HG02938 (cell line): ENCODE data around the gene ARID5B.
A peak's percentile ranks its signal among the peaks of the same experiment; 100 is the strongest.

Source experiments
- ATAC-seq: cut with Tn5 transposase; IDR thresholded peaks from one replicate; pipeline ENCODE4 v1.9.1; 2021; ENCODE audit warnings: mild to moderate bottlenecking, moderate library complexity; ENCODE audit not compliant: unreplicated experiment

Gene ARID5B

GRCh38 chr10:61904733-61905725 is 3.5 kb downstream of the ARID5B start:
- peak; percentile 38 for ATAC-seq

GRCh38 chr10:61905837-61906561 is 4.5 kb downstream of the ARID5B start:
- ATAC-seq: no peak

GRCh38 chr10:61906562-61906901 is 5.0 kb downstream of the ARID5B start:
- ATAC-seq: no peak

DNA sequence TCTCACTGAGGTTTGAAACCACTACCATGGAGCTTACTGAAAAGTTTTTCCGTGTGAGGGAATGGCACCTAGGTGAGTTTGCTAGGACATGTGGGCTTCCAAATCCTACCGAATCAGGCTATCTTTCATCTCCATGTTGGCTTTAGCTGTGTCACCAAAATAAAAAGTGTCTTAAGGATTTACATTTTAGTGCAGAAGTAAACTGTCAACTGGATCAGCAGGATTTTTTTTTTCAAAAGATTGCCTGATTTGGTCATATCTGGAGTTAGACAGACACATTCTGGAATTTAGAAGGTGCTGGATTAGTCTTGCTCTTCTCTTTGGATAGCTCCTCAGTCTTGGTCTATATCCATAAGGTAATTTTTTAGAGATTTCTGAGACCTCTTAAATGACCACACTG is 5.5 kb downstream of the ARID5B start:
- no peak for ATAC-seq

DNA sequence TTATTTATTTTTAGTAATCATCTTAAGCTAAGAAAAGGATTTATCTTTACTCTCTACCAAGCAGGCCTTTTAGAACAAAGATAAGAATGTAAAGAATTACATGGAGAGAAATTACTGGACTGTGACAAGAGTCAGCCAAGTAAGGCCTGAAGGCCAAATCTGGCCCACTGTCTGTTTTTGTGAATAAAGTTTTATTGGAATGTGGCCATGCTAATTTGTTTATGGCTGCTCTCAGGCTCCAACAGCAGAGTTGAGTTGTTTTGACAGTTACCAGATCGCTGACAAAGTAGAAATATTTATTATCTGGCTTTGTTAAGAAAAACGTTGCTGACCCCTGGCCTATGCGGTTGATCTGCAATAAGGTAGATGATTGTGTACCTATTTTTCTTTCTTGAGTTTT is 6.1 kb downstream of the ARID5B start:
- ATAC-seq: no peak

GRCh38 chr10:61910226-61910805 is 8.8 kb downstream of the ARID5B start:
- no peak for ATAC-seq

- no peak for ATAC-seq
Measured at GRCh38 chr10:61910894-61911293, 9.4 kb downstream of the ARID5B start.

DNA sequence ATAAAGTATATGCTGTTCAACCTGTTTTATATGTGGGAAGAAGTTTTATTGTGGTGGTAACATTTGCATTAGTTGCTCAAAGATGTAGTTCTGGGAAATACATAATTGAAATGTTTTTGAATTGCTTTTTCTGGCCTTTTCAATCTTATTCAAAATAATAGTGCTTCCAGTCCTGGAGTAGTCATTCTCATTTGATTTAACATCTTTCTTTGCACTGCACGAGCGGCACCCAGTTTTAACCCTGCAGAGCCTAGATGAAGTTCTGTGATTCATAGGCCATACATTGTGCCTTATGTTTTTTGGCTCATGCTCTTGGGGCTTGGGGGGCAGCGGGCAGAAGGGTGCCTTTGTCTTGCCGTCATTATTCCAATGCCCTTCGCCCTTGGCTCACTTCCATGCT is 9.9 kb downstream of the ARID5B start:
- ATAC-seq: no peak

DNA sequence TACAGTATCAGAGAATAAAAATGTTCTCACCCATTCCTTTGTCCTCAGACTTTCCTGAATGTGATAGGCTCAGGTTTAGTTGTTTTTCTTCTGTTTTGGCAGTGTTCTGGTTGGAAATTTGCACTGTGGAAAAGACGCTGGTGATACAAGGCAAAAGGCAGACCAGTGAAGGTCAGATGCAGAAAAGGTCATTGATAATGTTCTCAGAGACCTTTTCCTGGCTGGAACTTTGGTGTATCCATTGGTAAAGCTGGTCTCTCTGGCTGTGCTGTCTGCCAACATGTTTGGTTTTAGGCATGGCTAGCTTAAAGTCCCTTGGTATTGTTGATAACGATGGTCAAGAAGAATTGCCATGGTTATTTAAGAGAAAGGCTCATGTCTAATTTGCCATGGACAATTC is 11.5 kb downstream of the ARID5B start:
- ATAC-seq: no peak

- no peak for ATAC-seq
Measured at GRCh38 chr10:61918140-61918539, 16.6 kb downstream of the ARID5B start.

- no peak for ATAC-seq
Measured at GRCh38 chr10:61918989-61919388, 17.5 kb downstream of the ARID5B start.

- ATAC-seq: no peak
Measured at GRCh38 chr10:61919646-61920215, 18.2 kb downstream of the ARID5B start.

DNA sequence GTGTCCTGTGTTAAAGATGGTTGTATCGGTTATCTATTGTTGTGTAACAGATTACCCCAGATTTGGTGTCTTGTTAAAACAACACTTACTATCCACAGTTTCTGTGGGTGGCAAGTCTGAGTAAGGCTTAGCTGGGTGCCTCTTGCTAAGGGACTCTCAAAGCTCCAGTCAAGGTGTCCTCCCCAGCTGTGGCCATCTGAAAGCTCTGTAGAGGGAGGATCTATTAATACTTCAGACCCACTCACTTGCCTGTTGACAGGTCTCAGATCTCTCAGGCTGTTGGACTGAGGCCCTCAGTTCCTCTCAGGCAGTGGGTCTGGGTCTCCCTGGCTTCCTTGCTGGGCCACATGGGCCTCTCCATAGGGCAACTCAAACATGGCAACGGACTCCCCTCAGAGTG is 19.6 kb downstream of the ARID5B start:
- ATAC-seq: peak; percentile 54

DNA sequence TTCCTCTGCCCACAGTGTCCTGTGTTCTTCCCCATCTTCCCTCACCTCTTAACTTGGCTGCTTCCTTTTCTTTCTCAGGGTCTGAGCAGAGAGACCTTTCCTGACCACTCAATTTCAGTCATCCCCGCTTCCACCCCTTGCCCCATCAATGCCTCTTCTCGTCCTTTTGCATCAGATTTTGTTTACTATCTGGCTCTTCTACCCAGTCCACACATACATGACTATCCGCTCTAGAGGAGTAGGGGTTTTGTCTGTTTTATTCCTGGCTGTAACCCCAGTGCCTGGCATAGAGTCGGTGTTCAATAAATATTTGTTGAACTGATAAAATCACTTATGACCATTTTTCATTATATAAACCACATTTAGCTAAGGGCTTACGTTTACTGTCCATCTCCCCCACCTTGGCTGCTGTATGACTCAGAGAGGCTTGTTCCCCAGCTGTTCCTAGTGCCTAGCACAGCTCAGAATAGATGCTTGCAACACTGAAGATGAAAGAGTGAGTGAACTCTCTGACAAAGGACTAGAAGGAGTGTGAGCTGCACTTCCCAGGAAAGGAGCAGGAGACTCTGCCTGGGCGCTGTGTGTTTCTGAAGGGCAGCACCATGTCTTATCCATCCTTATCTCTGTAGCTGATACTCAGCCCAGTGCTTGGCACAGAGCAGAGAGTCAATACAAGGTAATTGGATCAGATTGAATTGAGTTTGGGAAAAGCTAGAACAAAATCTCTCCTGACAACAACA is 21.9 kb downstream of the ARID5B start:
- ATAC-seq: no peak

DNA sequence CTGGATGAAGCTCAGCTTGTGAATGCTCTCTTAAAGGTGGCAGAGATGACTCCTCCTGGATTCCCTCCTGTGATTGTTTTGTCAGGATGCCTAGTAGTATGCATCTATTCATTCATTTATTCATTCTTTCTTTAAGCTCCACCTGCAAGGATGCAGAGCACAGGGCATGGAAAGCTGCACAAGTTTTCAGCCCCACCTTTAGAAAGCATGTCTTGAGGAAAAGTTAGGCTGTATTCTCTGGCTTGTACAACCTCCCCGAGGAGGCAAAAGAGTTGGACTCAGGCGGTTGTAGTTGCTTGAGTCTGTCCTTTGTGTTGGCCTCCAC is 22.4 kb downstream of the ARID5B start:
- no peak for ATAC-seq

DNA sequence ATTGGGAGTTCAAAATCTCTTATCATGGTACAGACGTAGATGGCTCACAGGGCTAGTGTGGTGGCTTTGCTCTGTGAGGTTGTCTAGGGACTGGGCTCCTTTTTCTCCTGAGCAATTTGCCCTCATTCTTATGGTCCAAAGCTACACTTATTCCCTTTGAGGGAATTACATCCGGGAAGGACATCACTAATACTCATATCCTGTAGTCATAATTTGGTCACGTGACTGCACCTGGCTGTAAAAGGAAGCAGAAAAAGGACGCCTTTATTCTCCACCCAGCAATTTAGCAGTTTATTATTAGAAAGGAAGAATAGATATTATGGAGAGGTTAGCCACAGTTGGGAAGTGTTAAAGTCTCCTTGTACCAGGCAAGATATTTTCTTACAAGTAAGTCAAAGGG is 28.1 kb downstream of the ARID5B start:
- no peak for ATAC-seq

GRCh38 chr10:61931620-61932332 is 30.3 kb downstream of the ARID5B start:
- ATAC-seq: no peak

DNA sequence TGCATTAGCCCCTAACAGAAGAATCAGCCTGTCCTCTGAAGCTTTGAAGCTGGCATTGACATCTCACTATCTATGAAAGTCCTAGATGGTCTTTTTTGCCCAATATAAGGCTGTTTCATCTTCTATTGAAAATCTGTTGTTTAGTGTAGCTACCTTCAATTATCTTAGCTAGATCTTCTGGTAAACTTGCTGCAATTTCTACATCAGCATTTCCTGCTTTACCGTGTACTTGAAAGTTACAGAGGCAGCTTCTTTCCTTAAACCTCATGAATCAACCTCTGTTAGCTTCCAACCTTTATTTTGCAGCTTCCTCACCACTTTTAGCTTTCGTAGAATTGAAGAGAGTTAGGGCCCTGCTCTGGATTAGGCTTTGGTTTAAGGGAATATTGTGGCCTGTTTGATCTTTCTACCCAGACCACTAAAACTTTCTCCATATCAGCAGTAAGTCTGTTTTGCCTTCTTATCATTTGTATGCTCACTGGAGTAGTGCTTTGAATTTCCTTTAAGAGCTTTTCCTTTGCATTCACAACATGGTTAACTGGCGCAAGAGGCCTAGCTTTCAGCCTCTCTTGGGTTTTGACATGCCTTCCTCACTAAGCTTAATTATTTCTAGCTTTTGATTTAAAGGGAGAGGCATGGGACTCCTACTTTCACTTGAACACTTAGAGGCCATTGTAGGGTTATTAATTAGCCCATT is 32.5 kb downstream of the ARID5B start:
- no peak for ATAC-seq

DNA sequence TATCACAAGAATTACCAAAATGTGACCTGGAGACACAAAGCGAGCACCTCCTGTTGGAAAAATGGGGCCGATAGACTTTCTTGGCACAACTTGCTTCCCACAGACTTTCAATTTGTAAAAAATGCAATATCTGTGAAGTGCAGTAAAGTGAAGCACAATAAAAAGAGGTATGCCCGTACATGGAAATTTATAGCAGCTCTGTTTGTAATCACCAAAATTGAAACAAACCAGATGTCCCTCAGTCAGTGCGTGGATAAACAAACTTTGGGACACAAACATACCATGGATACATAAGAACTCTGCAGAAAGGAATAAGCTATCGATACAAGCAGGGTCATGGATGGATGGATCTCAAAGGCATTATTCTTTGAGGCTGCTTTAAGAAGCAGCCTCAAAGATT is 33.6 kb downstream of the ARID5B start:
- no peak for ATAC-seq

- ATAC-seq: no peak
Measured at GRCh38 chr10:61936770-61937169, 35.3 kb downstream of the ARID5B start.
